ENCODE measurements around the gene SH3BP5L. TPM values are rescaled to one million over a fixed set of nuclear protein-coding genes. Genes with fewer than 3 reads are reported as not detected.
A peak's percentile ranks its signal among the peaks of the same experiment; 100 is the strongest.

Gene SH3BP5L
- total and polyA plus RNA-seq, 2 of the 8 experiments (the other 6 are each of a cell fraction or from before 2014, with no cell fraction given), result 20.2 to 28.4 TPM

DNA sequence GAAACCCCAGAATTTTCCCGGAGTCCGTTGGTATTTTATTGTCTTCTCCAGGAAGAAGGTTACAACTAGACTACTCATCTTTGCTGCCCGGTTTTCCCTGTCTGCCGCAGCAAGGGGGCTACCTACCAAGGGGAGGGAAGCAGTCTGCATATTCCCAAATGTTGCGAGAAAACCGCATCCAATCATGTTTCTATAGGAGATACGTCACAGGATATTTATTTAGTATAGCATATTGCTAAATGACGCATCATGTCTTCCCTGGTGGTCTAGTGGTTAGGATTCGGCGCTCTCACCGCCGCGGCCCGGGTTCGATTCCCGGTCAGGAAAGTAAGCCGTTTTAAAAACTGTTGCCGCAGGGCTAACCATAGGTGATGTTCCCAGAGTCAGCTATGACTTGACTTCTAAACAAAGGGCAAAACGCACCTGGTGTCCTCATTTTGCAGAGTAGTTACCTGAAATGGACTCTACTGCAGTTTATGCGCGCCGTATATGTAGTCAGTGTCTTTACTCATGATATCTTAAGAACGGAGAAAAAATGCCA is 48.3 kb upstream of the SH3BP5L start:
- Histone ChIP-seq H2BK5ac (ENCODE audit: low read depth, low read length) (no peak overlapping the region), H3K79me1 (ENCODE audit: low read depth, low read length) (no peaks in the 10 kb centered on the region), H2AK5ac (ENCODE audit: low read depth, low read length) (no peak overlapping the region), H3K18ac (ENCODE audit: extremely low read depth, low read length) (no peak overlapping the region), H3K79me2 (ENCODE audit: control insufficient read depth in 1 of 2, insufficient read depth in 2 of 2, low read length in 2 of 2) (no peaks in the 10 kb centered on the region), H2BK15ac (ENCODE audit: low read length) (no peak overlapping the region), H4K20me1 (replicated peaks in 1 of 2; ENCODE audit: control insufficient read depth in 1 of 2, insufficient read depth in 2 of 2, low read length in 2 of 2) (no peaks in the 10 kb centered on the region), H2AFZ (ENCODE audit: low read length) (no peak overlapping the region), H3K36me3 (ENCODE audit: control insufficient read depth in 2 of 4, insufficient read depth in 4 of 4, low read length in 3 of 4) (no peaks in the 10 kb centered on the region), H3K56ac (replicated peaks; ENCODE audit: insufficient read length, low read depth, low read length) (no peak overlapping the region), H3K23me2 (ENCODE audit: low read depth, low read length) (peaks cover 4% of the 10 kb centered on the region), H2BK20ac (ENCODE audit: low read length) (no peak overlapping the region), H4K5ac (ENCODE audit: insufficient read length, low read depth, low read length) (no peak overlapping the region), H4K91ac (replicated peaks; ENCODE audit: insufficient read length, low read length) (no peak overlapping the region), H2BK12ac (ENCODE audit: low read depth, low read length) (no peak overlapping the region), H3K23ac (ENCODE audit: insufficient read length) (no peak overlapping the region), H3K14ac (ENCODE audit: insufficient read length) (no peak overlapping the region), H3K4me1 (replicated peaks in 1 of 4; ENCODE audit: control insufficient read depth in 3 of 4, insufficient read depth in 4 of 4, low read length in 3 of 4) (peaks cover 0 to 2% (median 0%) of the 10 kb centered on the region in 4 experiments; a peak in 1 of 7 replicates), H4K8ac (ENCODE audit: extremely low read depth, insufficient read depth, low read length) (peak overlapping the region; percentile 68; the same call in 1 of the 2 replicates), H3K4me3 (ENCODE audit: extremely low read depth in 1 of 4, insufficient read depth in 2 of 4, low read depth in 3 of 4, low read length in 4 of 4) (peak overlapping the region; percentile 85 to 94 (median 90)), H3K27ac (ENCODE audit: low read depth, low read length) (no peak overlapping the region), H3K4me2 (ENCODE audit: insufficient read depth in 1 of 2, low read depth in 2 of 2, low read length in 2 of 2) (peak overlapping the region; percentile 60 to 80), H2BK120ac (replicated peaks; ENCODE audit: low read depth, low read length) (no peak overlapping the region), H3K4ac (replicated peaks; ENCODE audit: insufficient read length, low read depth, low read length) (no peak overlapping the region), H3K9ac (replicated peaks in 1 of 4; ENCODE audit: extremely low read depth in 1 of 4, low read depth in 3 of 4, low read length in 3 of 4) (0 out of 7 replicates have a peak overlapping the region, but pooled peaks of 1 of the 4 experiments have one; percentile 27), H3K9me3 (ENCODE audit: insufficient read depth in 2 of 2, low read depth in 1 of 2, low read length in 1 of 2) (no peaks in the 10 kb centered on the region), H3K27me3 (replicated peaks in 1 of 4; ENCODE audit: control insufficient read depth in 3 of 4, extremely low read depth in 1 of 4, insufficient read depth in 3 of 4, low read length in 3 of 4) (no peaks in the 10 kb centered on the region)
- DNase-seq (ENCODE audit: low read depth in 1 of 2, low spot score in 2 of 2), result peak in 1 of 2 experiments; percentile 91
- ChIA-PET POLR2A (ENCODE audit: partially characterized antibody) (interaction anchor here (0.6 to 4.6 kb wide), 12 partner anchors 10 to 48 kb away, joined by 3 to 46 read pairs (median 6); partner anchors contain the start of genes PGBD2, SH3BP5L, ZNF672 and ZNF692), CTCF (ENCODE audit: partially characterized antibody) (interaction anchor here (0.7 to 4.0 kb wide), 6 partner anchors 10 to 54 kb away, joined by 3 to 32 read pairs (median 4); partner anchors contain the start of gene PGBD2)
- 8% methylated on average over 23 of the region's 23 CpGs; no CpG with 5 or more reads in 1 of the 2 experiments for WGBS, 2 experiments (ENCODE audit: extremely low coverage in 1 of 2, insufficient coverage in 1 of 2, insufficient read length in 1 of 2, insufficient replicate concordance in 2 of 2, low coverage in 1 of 2, low lambda C conversion rate in 2 of 2, missing lambda C conversion rate in 1 of 2)
- FAIRE-seq, result peak; percentile 68
- TF ChIP-seq TCF12 (IDR thresholded peaks at IDR 0.05; ENCODE audit: low read depth, low read length) (0 out of 2 replicates have a peak, but pooled peaks have one; percentile 6), NANOG (IDR thresholded peaks at IDR 0.05; ENCODE audit: insufficient read depth, low read depth, low read length, poor library complexity, severe bottlenecking) (no peak), TAF1 (IDR thresholded peaks at IDR 0.05; ENCODE audit: low read depth, low read length) (0 out of 2 replicates have a peak, but pooled peaks have one; percentile 15), HDAC6 (IDR thresholded peaks at IDR 0.05; ENCODE audit: low read depth, low read length) (no peak), CREB1 (IDR thresholded peaks at IDR 0.05) (peak; percentile 78), SUZ12 (IDR thresholded peaks at IDR 0.05; ENCODE audit: low read length) (no peak), CTBP2 (IDR thresholded peaks at IDR 0.05; ENCODE audit: borderline replicate concordance, insufficient read depth, insufficient read length, low read length) (no peak), GTF2F1 (IDR thresholded peaks at IDR 0.05; ENCODE audit: borderline replicate concordance, low read depth, low read length) (no peak), HDAC2 (IDR thresholded peaks at IDR 0.05; ENCODE audit: borderline replicate concordance in 1 of 2, low read depth in 2 of 2, low read length in 2 of 2) (no peak), SP2 (IDR thresholded peaks at IDR 0.05; ENCODE audit: low read length) (no peak), SAP30 (IDR thresholded peaks at IDR 0.05; ENCODE audit: insufficient read depth, insufficient replicate concordance, low read length) (no peak)
- TF ChIP-seq, protein P1, sequence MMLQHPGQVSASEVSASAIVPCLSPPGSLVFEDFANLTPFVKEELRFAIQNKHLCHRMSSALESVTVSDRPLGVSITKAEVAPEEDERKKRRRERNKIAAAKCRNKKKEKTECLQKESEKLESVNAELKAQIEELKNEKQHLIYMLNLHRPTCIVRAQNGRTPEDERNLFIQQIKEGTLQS (IDR thresholded peaks at IDR 0.05; ENCODE audit: insufficient read depth, low read depth, low read length), result no peak

Measured in H1 (cell line).